Adipose tissue (tissue), 3 donors: Measurements from ENCODE around the gene IRS2. TPM values are rescaled to one million over a fixed set of nuclear protein-coding genes. Genes with fewer than 3 reads are reported as not detected.
"Not testable (repeated sequence)": the region's sequence is repeated elsewhere in the genome, so short reads cannot be mapped to it uniquely, and the experiment has no call there.

Experiments used
- H3K27ac ChIP-seq: one replicate; pipeline ENCODE4 v1.5.1; 2013; ENCODE audit warnings: low read depth, low read length
- WGBS, 3 donors: extraction: QIAGEN DNeasy Blood & Tissue Kit; methylation state at CpG; one replicate each; pipeline ENCODE4 v1.1.7; 2013; 5-methylcytosine and 5-hydroxymethylcytosine counted together
- polyA plus RNA-seq, 3 donors: library from polyadenylated mRNA; stranded (reverse); fragments of 200-250 nt; gene quantifications; one replicate each; pipeline ENCODE4 v1.2.3, GENCODE V29; 2013
- donor health status: healthy with polysubstance abuse.
- donor health status: Bipolar disorder and iron deficiency.
- donor health status: healthy.

IRS2 gene
- 10 to 100 TPM in 1 of 3 donors, 1 to 10 TPM in 2; 3.8 to 45.7 (median 8.2) TPM for polyA plus RNA-seq

- 1 to 2% (median 1%) methylated on average over 56 to 98 of the region's 98 CpGs for WGBS, 3 donors
- no peak within 1 kb of the TSS for H3K27ac ChIP-seq
Observed at GRCh38 chr13:109786457-109787134, at the start of gene IRS2. Gene IRS2 (minus strand): TSS chr13:109786583. CDS start chr13:109786053, 530 bp downstream.

- H3K27ac ChIP-seq, result no peak overlapping the region
- 71 to 78% (median 75%) methylated on average over 16 of the region's 16 CpGs for WGBS, 3 donors
Observed at GRCh38 chr13:109834973-109835720, 48.8 kb upstream of the IRS2 start.

DNA sequence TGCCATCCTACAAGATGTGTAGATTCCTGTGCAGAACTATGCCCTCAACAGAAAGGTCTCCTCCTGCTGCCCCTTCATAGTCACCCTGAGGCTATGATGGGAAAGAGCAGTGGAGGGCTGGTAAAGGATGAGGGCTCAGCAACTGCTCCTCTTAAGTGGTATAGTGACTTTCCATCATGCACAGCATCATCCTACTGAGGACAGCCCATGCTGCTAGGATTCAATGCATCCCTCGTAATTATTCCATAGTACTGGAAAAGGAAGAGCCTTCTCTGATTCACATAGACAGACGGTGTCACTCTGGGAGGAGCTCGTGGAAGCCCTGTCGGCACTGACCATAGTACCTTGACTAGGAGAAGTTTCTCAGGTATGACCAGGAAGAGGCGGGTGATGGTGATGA lies 47.6 kb upstream of the IRS2 start:
- 88 to 95% (median 93%) methylated on average over 5 of the region's 5 CpGs for WGBS, 3 donors
- H3K27ac ChIP-seq, result no peak overlapping the region

- H3K27ac ChIP-seq, result no peak overlapping the region
- 87 to 91% (median 88%) methylated on average over 5 of the region's 5 CpGs for WGBS, 3 donors
Observed at GRCh38 chr13:109833071-109833470, 46.7 kb upstream of the IRS2 start.

DNA sequence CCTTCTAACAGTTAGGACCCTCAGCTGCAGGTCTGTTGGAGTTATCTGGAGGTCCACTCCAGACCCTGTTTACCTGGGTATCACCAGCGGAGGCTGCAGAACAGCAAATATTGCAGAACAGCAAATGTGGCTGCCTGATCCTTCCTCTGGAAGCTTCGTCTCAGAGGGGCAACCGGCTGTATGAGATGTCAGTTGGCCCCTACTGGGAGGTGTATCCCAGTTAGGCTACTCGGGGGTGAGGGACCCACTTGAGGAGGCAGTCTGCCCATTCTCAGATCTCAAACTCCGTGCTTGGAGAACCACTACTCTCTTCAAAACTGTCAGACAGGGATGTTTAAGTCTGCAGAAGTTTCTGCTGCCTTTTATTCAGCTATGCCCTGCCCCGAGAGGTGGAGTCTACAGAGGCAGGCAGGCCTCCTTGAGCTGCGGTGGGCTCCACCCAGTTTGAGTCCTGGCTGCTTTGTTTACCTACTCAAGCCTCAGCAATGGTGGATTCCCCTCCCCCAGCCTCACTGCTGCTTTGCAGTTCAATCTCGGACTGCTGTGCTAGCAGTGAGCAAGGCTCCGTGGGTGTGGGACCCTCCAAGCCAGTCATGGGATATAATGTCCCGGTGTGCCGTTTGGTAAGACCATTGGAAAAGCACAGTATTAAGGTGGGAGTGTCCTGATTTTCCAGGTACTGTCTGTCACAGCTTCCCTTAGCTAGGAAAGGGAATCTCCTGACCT lies 42.4 kb upstream of the IRS2 start:
- WGBS, 3 donors, result 88 to 89% (median 88%) methylated on average over 11 of the region's 11 CpGs

DNA sequence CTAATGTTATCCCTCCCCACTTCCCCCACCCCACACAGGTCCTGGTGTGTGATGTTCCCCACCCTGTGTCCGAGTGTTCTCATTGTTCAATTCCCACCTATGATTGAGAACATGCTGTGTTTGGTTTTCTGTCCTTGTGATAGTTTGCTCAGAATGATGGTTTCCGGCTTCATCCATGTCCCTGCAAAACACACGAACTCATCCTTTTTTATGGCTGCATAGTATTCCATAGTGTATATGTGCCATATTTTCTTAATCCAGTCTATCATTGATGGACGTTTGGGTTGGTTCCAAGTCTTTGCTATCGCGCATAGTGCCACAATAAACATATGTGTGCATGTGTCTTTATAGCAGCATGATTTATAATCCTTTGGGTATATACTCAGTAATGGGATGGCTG lies 36.8 kb upstream of the IRS2 start:
- 83 to 93% (median 93%) methylated on average over 6 of the region's 6 CpGs for WGBS, 3 donors
- not testable (repeated sequence) for H3K27ac ChIP-seq

More for the DNA sequence above, 42.4 kb upstream of the IRS2 start:
- not testable (repeated sequence) for H3K27ac ChIP-seq

GRCh38 chr13:109821103-109821502 lies 34.7 kb upstream of the IRS2 start:
- 25 to 52% (median 27%) methylated on average over 3 of the region's 3 CpGs for WGBS, 3 donors

DNA sequence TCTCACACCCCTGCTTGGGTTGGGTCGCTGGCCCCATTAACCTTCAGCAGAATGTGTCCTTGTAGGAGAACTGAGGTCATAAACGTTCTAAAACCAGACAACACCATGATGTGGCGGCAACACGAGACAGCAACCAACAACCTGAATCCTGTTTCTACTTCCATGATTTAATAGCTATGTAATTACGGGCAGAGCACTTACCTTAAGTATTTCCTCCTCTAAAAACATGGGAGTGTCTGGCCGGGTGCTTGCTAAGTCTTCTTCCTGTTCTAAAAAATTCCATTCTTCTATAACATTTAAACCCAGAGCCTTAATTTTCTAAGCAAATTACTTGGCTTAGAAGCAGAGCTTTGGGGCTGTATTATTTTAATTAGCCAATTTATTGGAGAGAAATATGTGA lies 33.5 kb upstream of the IRS2 start:
- H3K27ac ChIP-seq, result no peak overlapping the region
- 58 to 83% (median 66%) methylated on average over 6 of the region's 6 CpGs for WGBS, 3 donors

More at GRCh38 chr13:109821103-109821502, 34.7 kb upstream of the IRS2 start:
- H3K27ac ChIP-seq, result no peak overlapping the region

DNA sequence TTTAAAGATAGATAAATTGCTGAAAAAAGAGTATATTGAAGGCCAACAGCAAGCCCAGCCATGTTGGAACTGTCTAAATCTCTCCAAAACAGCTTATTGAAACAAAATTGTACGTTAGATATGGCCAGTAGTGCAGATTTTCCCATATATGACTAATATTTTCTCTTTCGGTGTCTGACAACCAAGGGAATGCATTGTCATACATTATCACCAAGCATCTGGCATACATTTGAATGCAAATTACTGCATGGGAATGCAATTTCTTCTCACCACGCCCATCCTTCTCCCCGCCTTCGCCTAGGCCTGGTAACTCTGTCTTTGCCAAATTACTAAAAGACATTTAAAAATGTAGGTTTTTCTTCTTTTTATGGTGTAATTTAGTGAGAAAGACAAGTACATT lies 32.5 kb upstream of the IRS2 start:
- WGBS, 3 donors, result 84 to 95% (median 84%) methylated on average over 5 of the region's 5 CpGs
- H3K27ac ChIP-seq, result no peak overlapping the region

DNA sequence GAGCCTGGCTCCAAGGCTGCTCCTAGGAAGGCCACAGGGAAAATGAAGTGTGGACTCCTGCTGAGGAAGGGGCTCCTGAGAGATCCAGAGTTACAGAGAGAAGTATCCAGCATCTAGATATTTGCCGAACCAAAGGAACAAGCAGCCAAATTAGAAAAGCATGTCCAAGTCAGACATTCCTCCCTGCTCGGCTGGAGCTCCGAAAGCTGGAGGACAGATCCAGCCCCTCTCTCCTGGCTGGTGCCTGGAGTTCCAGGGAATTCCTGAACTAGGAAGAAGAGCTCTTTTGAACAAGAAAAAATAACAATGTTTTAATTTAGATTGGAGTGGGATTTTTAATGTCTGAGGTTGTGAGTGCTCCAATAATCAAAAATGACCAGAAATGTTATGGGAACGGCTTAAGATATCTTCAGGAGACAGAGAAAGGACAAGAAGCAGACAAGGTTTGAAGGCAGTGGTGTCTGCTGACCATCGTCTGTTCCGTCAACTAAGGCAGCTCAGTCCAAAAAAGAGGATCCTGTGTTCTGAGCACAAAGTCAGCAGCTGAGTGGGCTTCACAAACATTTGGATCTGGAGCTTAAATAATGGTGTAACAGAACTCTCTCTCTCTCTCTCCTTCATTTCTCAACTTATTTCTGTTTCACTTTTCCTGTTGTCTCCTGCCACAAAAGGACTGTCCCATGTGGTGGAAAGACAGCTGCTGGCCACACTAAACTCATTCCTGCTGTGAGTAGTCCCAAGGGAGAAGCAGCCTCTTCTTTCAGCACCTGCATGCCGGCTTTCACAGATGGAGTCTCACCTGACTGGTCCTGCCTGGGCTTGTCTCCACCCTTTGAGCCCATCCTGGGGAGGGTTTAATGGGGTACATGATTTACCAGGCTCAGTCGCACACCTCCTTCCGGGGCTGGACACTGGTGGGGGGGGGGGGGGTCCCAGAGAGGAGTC lies 31.5 kb upstream of the IRS2 start:
- WGBS, 3 donors, result 52 to 64% (median 64%) methylated on average over 9 of the region's 9 CpGs

GRCh38 chr13:109816808-109817203 lies 30.4 kb upstream of the IRS2 start:
- 53 to 89% (median 81%) methylated on average over 4 of the region's 4 CpGs for WGBS, 3 donors
- H3K27ac ChIP-seq, result no peak overlapping the region

More for the DNA sequence above, 31.5 kb upstream of the IRS2 start:
- H3K27ac ChIP-seq, result no peak overlapping the region

- 36 to 70% (median 68%) methylated on average over 5 of the region's 5 CpGs for WGBS, 3 donors
- no peak overlapping the region for H3K27ac ChIP-seq
Observed at GRCh38 chr13:109816112-109816807, 29.9 kb upstream of the IRS2 start.

GRCh38 chr13:109815651-109816050 lies 29.3 kb upstream of the IRS2 start:
- 73 to 84% (median 81%) methylated on average over 5 of the region's 5 CpGs for WGBS, 3 donors
- H3K27ac ChIP-seq, result no peak overlapping the region

GRCh38 chr13:109813663-109814062 lies 27.3 kb upstream of the IRS2 start:
- H3K27ac ChIP-seq, result no peak overlapping the region

DNA sequence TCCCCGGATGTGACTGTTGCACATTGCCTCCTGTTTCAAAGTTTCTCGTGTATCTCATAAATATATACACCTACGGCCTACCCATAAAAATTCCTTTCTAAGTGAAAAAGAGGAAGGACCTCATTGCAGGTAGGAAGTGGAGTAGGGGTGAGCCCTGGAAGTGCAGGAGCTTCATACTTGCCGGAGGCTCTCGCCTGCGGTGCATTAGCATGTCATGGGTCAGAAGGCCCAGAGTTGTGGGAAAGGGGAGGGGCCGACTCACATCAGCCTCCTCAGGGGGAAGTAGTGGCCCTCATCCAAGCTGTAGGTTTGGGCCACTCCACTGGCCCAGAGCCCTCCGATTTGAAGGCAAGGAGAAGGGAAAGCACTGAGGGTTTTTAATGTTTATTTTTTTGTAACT lies 26.0 kb upstream of the IRS2 start:
- no peak overlapping the region for H3K27ac ChIP-seq
- 70 to 87% (median 78%) methylated on average over 8 of the region's 8 CpGs for WGBS, 3 donors

GRCh38 chr13:109810761-109811510 lies 24.6 kb upstream of the IRS2 start:
- H3K27ac ChIP-seq, result no peak overlapping the region
- 87 to 93% (median 91%) methylated on average over 18 to 19 of the region's 19 CpGs for WGBS, 3 donors
